Effector memory CD4-positive, alpha-beta T cell (primary cell): ENCODE results near the gene ZNF253.
"Not testable (repeated sequence)": the region's sequence is repeated elsewhere in the genome, so short reads cannot be mapped to it uniquely, and the experiment has no call there.

ENCODE experiments used
- DNase-seq, 3 donors: peaks; one replicate each; pipeline ENCODE4 v3.0.0-alpha.2; 2020
- H3K27ac ChIP-seq: 2 replicates; pipeline ENCODE4 v1.7.0; 2013; ENCODE audit warnings: mild to moderate bottlenecking, low read length, moderate library complexity; ENCODE audit not compliant: insufficient read depth, poor library complexity, severe bottlenecking
- H3K27me3 ChIP-seq: replicated peaks from 2 replicates; pipeline ENCODE4 v1.7.0; 2013; ENCODE audit warnings: mild to moderate bottlenecking, low read length; ENCODE audit not compliant: insufficient read depth, control insufficient read depth, poor library complexity, severe bottlenecking
- H3K36me3 ChIP-seq: 2 replicates; pipeline ENCODE4 v1.7.0; 2013; ENCODE audit warnings: mild to moderate bottlenecking, low read length, moderate library complexity; ENCODE audit not compliant: control insufficient read depth, insufficient read depth
- H3K4me1 ChIP-seq: 2 replicates; pipeline ENCODE4 v1.7.0; 2013; ENCODE audit warnings: low read length, mild to moderate bottlenecking; ENCODE audit not compliant: control insufficient read depth, insufficient read depth, poor library complexity, severe bottlenecking
- H3K4me3 ChIP-seq: 2 replicates; pipeline ENCODE4 v1.7.0; 2013; ENCODE audit warnings: low read length, low read depth, mild to moderate bottlenecking; ENCODE audit not compliant: insufficient read depth, poor library complexity, severe bottlenecking
- H3K9me3 ChIP-seq: 2 replicates; pipeline ENCODE4 v1.7.0; 2013; ENCODE audit warnings: mild to moderate bottlenecking, low read length, moderate library complexity; ENCODE audit not compliant: control insufficient read depth

ZNF253 gene

GRCh38 chr19:19933432-19934314, 68.0 kb downstream of the ZNF253 start:
- H3K27me3 ChIP-seq, DNase-seq, H3K4me3 ChIP-seq, H3K36me3 ChIP-seq, H3K27ac ChIP-seq, H3K4me1 ChIP-seq: not testable (repeated sequence)
- H3K9me3 ChIP-seq: peaks cover 16% of the 10 kb centered on the region

- H3K9me3 ChIP-seq: peaks cover 16% of the 10 kb centered on the region
- no peaks in the 10 kb centered on the region for H3K27me3 ChIP-seq
- no peak overlapping the region for H3K4me3 ChIP-seq
- H3K36me3 ChIP-seq: peaks cover 8% of the 10 kb centered on the region
- no peak overlapping the region for H3K27ac ChIP-seq
- DNase-seq: no peak
- H3K4me1 ChIP-seq: no peaks in the 10 kb centered on the region
These were observed 71.7 kb downstream of the ZNF253 start for GRCh38 chr19:19937403-19937802.

GRCh38 chr19:19938449-19938848, 72.8 kb downstream of the ZNF253 start:
- Histone ChIP-seq H3K4me1 (no peaks in the 10 kb centered on the region), H3K36me3 (peaks cover 5% of the 10 kb centered on the region), H3K9me3 (peaks cover 16% of the 10 kb centered on the region), H3K4me3 (no peak overlapping the region), H3K27me3 (no peaks in the 10 kb centered on the region), H3K27ac (no peak overlapping the region)
- no peak for DNase-seq

DNA sequence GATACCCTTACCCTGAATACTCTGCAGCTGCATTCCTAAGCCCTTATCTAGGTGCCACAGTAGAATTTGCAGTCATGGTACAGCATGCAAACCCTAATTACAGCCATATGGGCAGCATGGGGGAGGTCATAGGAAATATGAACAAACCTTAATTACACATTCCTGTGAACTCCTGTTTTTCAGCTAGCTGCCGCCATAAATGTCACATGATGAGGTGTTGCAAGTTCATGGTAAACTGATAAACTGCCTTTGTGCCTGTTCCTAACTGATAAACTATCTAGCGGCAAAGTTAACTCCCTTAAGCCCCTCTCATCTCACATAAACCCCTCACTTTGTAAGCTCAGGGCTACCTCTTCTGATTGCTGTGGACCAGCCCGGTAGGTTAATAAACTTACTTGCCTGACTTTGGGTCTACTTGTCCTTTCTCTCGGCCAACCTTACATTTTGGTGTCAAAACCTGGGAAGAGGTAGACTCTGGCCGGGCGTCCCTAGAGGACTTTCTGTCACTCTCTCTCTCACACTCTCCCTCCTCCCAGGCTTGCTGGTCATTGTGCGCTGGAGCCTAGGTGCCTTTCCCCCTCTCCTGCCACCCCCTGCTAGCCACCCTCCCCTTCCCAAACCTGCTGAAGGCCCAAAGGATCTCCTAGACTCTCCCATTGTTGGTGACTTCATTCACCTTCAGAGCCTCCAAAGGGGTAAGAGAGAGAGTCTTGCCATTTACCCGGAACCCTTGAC, 78.3 kb downstream of the ZNF253 start:
- H3K27me3 ChIP-seq: no peaks in the 10 kb centered on the region
- H3K4me1 ChIP-seq: no peaks in the 10 kb centered on the region
- no peak overlapping the region for H3K27ac ChIP-seq
- no peaks in the 10 kb centered on the region for H3K36me3 ChIP-seq
- no peak for DNase-seq
- H3K4me3 ChIP-seq: no peak overlapping the region
- no peaks in the 10 kb centered on the region for H3K9me3 ChIP-seq
